Type B pancreatic cell (in vitro differentiated cells): ENCODE data around the gene OR2T11. TPM values are rescaled to one million over a fixed set of nuclear protein-coding genes. Genes with fewer than 3 reads are reported as not detected.
"Not testable (repeated sequence)": the region's sequence is repeated elsewhere in the genome, so short reads cannot be mapped to it uniquely, and the experiment has no call there.

Experiments used
- DNase-seq: peaks from one replicate; pipeline ENCODE4 v3.0.0; 2021; ENCODE audit warnings: mixed read lengths; ENCODE audit not compliant: unreplicated experiment; ENCODE audit errors: extremely low spot score
- H3K27ac Mint-ChIP-seq: 2 replicates; pipeline ENCODE4 v1.8.0; 2021; ENCODE audit warnings: mild to moderate bottlenecking, mixed read lengths
- H3K27me3 Mint-ChIP-seq: 2 replicates; pipeline ENCODE4 v1.8.0; 2021; ENCODE audit warnings: mixed read lengths
- H3K36me3 Mint-ChIP-seq: 2 replicates; pipeline ENCODE4 v1.8.0; 2021; ENCODE audit warnings: mixed read lengths
- H3K4me1 Mint-ChIP-seq: one replicate; pipeline ENCODE4 v1.8.0; 2021; ENCODE audit warnings: mixed read lengths; ENCODE audit not compliant: unreplicated experiment
- H3K4me3 Mint-ChIP-seq: 2 replicates; pipeline ENCODE4 v1.8.0; 2021; ENCODE audit warnings: mild to moderate bottlenecking, mixed read lengths
- H3K9me3 Mint-ChIP-seq: 2 replicates; pipeline ENCODE4 v1.8.0; 2021; ENCODE audit warnings: mixed read lengths
- total RNA-seq: library from RNA; stranded (reverse); gene quantifications from 2 replicates; pipeline ENCODE4 v1.2.1, GENCODE V29; 2021; ENCODE audit warnings: low replicate concordance
- TF ChIP-seq, protein P1 (sequence below): fragments of 200-600 bp; sonication (generic); conservative IDR thresholded peaks from 2 replicates; pipeline ENCODE4 v1.5.0; 2021; ENCODE audit warnings: antibody characterized with exemption, mild to moderate bottlenecking

Gene OR2T11
- total RNA-seq, 1 donor from 2014 or later = not detected

DNA sequence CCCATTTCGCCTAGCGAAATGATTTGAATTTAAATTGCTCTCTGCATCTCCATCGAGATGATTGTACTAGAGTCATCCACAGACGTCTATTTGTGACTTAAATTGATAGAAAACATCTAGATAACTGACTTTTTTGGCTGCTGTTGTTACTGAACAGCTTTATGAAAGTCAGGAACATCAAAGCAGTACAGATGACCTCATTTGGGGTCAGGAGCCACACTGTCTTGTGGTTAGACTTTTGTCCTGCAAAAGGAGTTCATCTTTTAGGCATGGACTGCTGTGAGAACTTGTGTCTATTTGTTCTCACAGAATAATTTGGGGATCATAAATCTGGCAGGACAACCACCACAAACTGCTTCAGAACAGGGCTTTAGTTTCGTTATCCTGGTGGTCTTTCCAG, 4.8 kb upstream of the OR2T11 start:
- DNase-seq, H3K4me3 Mint-ChIP-seq, H3K27ac Mint-ChIP-seq, H3K27me3 Mint-ChIP-seq, H3K9me3 Mint-ChIP-seq, H3K4me1 Mint-ChIP-seq, H3K36me3 Mint-ChIP-seq: not testable (repeated sequence)

DNA sequence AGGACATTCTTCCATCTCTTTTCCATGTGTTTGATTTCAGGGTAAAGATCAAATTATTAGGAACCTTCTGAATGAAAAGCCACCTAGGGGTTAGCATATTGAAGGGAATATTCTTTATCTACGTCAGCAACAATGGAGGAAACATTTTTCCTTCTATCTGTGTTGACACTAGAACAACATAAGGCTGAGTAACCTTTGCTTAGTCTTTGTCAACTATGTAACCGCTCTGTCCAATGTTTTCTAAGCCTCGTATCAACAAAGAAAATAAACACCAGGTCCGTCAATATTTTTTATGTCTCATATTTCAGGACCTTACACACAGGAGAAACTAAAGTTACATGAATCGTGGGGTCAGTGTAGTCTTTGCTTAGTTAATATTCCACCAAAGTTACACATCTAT, 1.7 kb upstream of the OR2T11 start:
- not testable (repeated sequence) for H3K27ac Mint-ChIP-seq, H3K27me3 Mint-ChIP-seq, H3K4me3 Mint-ChIP-seq

DNA sequence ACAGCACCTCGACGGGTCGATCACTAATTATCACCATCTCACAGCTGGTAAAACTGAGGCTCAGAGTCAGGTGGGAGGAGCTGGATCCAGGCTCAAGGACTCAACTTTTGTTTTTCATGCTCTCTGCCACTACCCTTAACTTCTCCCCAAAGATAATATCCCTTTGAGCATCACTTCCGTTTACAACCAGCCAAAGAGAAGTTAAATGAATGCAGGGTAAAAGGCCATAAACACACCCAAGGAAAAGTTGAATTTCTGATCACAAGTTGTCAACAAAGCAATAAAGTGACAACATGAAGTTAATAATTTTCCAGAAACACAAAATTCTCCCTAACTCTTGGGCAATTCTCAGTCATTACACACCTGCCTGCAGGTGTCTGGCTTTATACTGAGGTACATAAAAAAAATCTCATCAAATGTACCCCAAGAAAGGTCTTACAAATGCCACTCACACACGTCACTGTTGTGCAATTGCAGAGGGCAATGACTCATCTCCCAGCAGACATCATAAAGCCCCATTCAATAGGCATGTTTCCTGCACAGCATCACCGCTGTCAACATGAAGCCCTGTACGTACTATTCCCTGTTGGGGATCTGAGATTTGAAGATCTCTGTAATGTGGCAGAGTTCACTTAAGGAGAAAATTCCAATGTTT, 3.4 kb downstream of the OR2T11 start:
- TF ChIP-seq, protein P1, sequence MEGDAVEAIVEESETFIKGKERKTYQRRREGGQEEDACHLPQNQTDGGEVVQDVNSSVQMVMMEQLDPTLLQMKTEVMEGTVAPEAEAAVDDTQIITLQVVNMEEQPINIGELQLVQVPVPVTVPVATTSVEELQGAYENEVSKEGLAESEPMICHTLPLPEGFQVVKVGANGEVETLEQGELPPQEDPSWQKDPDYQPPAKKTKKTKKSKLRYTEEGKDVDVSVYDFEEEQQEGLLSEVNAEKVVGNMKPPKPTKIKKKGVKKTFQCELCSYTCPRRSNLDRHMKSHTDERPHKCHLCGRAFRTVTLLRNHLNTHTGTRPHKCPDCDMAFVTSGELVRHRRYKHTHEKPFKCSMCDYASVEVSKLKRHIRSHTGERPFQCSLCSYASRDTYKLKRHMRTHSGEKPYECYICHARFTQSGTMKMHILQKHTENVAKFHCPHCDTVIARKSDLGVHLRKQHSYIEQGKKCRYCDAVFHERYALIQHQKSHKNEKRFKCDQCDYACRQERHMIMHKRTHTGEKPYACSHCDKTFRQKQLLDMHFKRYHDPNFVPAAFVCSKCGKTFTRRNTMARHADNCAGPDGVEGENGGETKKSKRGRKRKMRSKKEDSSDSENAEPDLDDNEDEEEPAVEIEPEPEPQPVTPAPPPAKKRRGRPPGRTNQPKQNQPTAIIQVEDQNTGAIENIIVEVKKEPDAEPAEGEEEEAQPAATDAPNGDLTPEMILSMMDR = no peak
- Mint-ChIP-seq H3K27me3 (no peaks in the 10 kb centered on the region), H3K36me3 (no peaks in the 10 kb centered on the region), H3K4me1 (no peaks in the 10 kb centered on the region), H3K27ac (no peak overlapping the region), H3K4me3 (no peak overlapping the region), H3K9me3 (peaks cover 4% of the 10 kb centered on the region)
- DNase-seq = no peak

More for the DNA sequence above, 1.7 kb upstream of the OR2T11 start:
- H3K36me3 Mint-ChIP-seq, H3K9me3 Mint-ChIP-seq, H3K4me1 Mint-ChIP-seq, DNase-seq: not testable (repeated sequence)

DNA sequence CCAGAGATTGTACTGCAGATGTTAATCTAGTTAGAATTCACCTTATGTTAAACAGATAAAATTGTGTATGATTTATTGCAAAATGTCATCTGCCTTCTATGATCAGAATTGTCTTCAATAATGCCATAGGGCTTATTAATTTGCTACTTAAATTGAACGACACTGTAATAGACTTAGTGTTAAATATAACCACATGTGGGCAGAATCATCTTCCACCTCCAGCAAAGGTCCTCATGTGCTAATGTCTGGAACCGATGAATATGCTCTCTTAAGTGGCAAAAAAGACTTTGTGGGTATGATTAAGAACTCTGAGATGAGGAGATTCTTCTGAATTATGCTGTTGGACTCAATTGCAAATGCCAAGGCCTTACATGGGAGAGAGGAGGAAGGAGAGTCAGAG, 4.3 kb downstream of the OR2T11 start:
- Mint-ChIP-seq H3K9me3 (peaks cover 4% of the 10 kb centered on the region), H3K4me1 (no peaks in the 10 kb centered on the region), H3K27ac (no peak overlapping the region), H3K36me3 (no peaks in the 10 kb centered on the region), H3K4me3 (no peak overlapping the region), H3K27me3 (no peaks in the 10 kb centered on the region)
- DNase-seq = no peak
- TF ChIP-seq, protein P1 = no peak

DNA sequence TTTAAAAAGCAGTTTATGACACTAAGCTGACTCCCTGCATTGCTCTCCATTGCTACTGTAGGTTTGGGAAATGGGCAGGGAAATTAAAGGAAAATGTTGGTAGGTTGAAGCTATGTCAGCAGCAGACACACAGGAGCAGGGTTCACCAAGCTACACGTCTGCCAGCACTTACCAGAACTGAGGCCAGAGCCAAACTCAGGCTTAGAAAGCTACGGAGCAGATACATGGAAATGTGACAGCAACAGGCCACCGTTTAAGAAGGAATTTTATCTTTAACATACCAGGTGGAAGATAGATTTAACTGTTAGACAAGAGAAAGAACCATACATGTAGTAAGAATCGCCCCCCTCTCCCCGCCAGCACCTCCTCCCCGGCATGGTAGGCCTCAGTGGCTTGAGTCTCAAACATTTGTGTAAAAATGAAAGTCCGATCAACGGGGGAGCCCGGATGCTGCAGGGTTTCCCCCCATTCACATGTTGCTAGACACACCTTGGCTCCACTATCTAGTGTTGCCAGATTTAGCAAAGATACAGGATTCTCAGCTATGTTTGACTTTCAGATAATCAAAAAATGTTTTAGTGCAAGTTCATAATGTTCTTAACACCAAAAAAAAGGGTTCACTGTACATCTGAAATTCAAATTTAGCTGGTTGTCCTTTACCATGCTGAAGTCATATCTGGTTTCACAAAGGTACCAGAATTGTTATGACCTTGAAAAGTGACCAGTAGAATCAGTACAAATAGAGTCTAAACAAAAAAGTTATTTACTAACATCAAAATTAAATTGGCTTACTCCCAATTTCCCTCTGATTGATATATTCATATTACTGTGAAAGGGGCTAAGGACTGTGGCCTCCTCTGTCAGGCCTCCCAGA, 6.7 kb downstream of the OR2T11 start:
- no peaks in the 10 kb centered on the region for H3K27me3 Mint-ChIP-seq
- H3K4me1 Mint-ChIP-seq = no peaks in the 10 kb centered on the region

DNA sequence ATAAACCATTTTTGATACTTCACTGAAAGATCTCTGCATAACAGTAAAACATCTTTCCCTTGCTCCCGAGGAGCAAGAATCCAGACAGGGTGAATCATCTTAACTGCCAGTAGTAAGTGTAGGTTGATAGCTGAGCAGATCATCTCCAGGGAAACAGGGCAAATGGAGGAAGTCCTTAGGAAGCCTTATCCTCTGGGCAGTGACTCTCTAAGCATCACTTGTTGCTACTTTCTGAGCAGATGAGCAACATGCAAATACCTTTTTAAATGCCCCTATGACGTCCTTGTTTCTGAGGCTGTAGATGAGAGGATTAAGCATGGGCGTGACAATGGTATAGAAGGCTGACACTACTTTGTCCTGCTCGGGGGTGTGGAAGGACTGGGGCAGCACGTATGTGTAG, 8.9 kb downstream of the OR2T11 start:
- no peak for DNase-seq

More for the DNA sequence above, 6.7 kb downstream of the OR2T11 start:
- H3K4me3 Mint-ChIP-seq = no peak overlapping the region
- TF ChIP-seq, protein P1 = no peak
- H3K36me3 Mint-ChIP-seq = no peaks in the 10 kb centered on the region
- no peak for DNase-seq
- H3K9me3 Mint-ChIP-seq = peaks cover 4% of the 10 kb centered on the region
- no peak overlapping the region for H3K27ac Mint-ChIP-seq

More for the DNA sequence above, 8.9 kb downstream of the OR2T11 start:
- TF ChIP-seq, protein P1 = no peak
- Mint-ChIP-seq H3K36me3 (no peaks in the 10 kb centered on the region), H3K27ac (no peak overlapping the region), H3K4me1 (no peaks in the 10 kb centered on the region), H3K27me3 (no peaks in the 10 kb centered on the region), H3K9me3 (peaks cover 4% of the 10 kb centered on the region), H3K4me3 (no peak overlapping the region)
